HepG2 (cell line): ENCODE results near the gene CCL23. TPM values are rescaled to one million over a fixed set of nuclear protein-coding genes. Genes with fewer than 3 reads are reported as not detected.

ENCODE experiments used
- AFF4 ChIP-seq: sonication (generic); formaldehyde crosslinking; IDR thresholded peaks from 2 replicates; pipeline ENCODE4 v1.4.0; 2020; ENCODE audit warnings: missing genetic modification reagents
- ASH2L ChIP-seq: fragments of 300-600, 200-600 bp; sonication (generic); IDR thresholded peaks from 2 replicates; pipeline ENCODE4 v1.7.0; 2017; ENCODE audit warnings: low read depth, mild to moderate bottlenecking, moderate library complexity, mixed read lengths, low read length; ENCODE audit not compliant: insufficient read length
- FOXC1 ChIP-seq: sonication (generic); formaldehyde crosslinking; IDR thresholded peaks from 2 replicates; pipeline ENCODE4 v1.8.0; 2022; ENCODE audit warnings: mild to moderate bottlenecking, missing genetic modification reagents, borderline replicate concordance
- FOXK1 ChIP-seq: sonication (generic); formaldehyde crosslinking; IDR thresholded peaks from 2 replicates; pipeline ENCODE4 v1.4.0; 2020; ENCODE audit warnings: low read depth, missing genetic modification reagents, borderline replicate concordance
- FUBP1 ChIP-seq: sonication (generic); formaldehyde crosslinking; IDR thresholded peaks from 2 replicates; pipeline ENCODE4 v1.5.1; 2020; ENCODE audit warnings: missing genetic modification reagents, mild to moderate bottlenecking, borderline replicate concordance
- HNF4G ChIP-seq, 2 experiments: sonication (generic) in 1 of 2; formaldehyde crosslinking in 1 of 2; IDR thresholded peaks; 2 replicates each; pipeline versions ENCODE4 v1.4.0 to v1.6.1; 2011 to 2020; ENCODE audit warnings: borderline replicate concordance in 2 of 2, low read depth in 2 of 2, mild to moderate bottlenecking in 2 of 2, low read length in 1 of 2, missing genetic modification reagents in 1 of 2, moderate library complexity in 1 of 2
- IRF9 ChIP-seq: sonication (generic); formaldehyde crosslinking; IDR thresholded peaks from 2 replicates; pipeline ENCODE4 v1.8.0; 2022; ENCODE audit warnings: missing genetic modification reagents, mild to moderate bottlenecking, borderline replicate concordance
- MIER3 ChIP-seq: IDR thresholded peaks from 2 replicates; pipeline ENCODE4 v1.6.1; 2016; ENCODE audit warnings: missing compliant biosample characterization, borderline replicate concordance
- MLX ChIP-seq: IDR thresholded peaks from 2 replicates; pipeline ENCODE4 v1.6.1; 2016
- NCOA2 ChIP-seq: sonication (generic); formaldehyde crosslinking; IDR thresholded peaks from 2 replicates; pipeline ENCODE4 v1.8.0; 2022; ENCODE audit warnings: inconsistent platforms
- NFE2 ChIP-seq: sonication (generic); formaldehyde crosslinking; IDR thresholded peaks from 2 replicates; pipeline ENCODE4 v1.4.0; 2020; ENCODE audit warnings: missing genetic modification reagents
- RBFOX2 ChIP-seq: fragments of 200-400 bp; formaldehyde crosslinking; IDR thresholded peaks from 2 replicates; pipeline ENCODE4 v1.6.1; 2017; ENCODE audit warnings: low read depth, mild to moderate bottlenecking, low read length
- SSRP1 ChIP-seq: IDR thresholded peaks from 2 replicates; pipeline ENCODE4 v1.6.1; 2016; ENCODE audit warnings: control low read depth
- ZMYM4 ChIP-seq: sonication (generic); formaldehyde crosslinking; IDR thresholded peaks from 2 replicates; pipeline ENCODE4 v1.8.1; 2023; ENCODE audit warnings: mild to moderate bottlenecking, missing genetic modification reagents
- ZNF280B ChIP-seq: sonication (generic); formaldehyde crosslinking; IDR thresholded peaks from 2 replicates; pipeline ENCODE4 v1.5.0; 2020; ENCODE audit warnings: missing genetic modification reagents, mild to moderate bottlenecking, borderline replicate concordance
- ZNF331 ChIP-seq: sonication (generic); formaldehyde crosslinking; IDR thresholded peaks from 2 replicates; pipeline ENCODE4 v1.4.0; 2020; ENCODE audit warnings: missing genetic modification reagents
- ZNF432 ChIP-seq: sonication (generic); formaldehyde crosslinking; IDR thresholded peaks from 2 replicates; pipeline ENCODE4 v1.5.0; 2020; ENCODE audit warnings: missing genetic modification reagents, mild to moderate bottlenecking, borderline replicate concordance
- ZNF580 ChIP-seq: IDR thresholded peaks from 2 replicates; pipeline ENCODE4 v1.6.1; 2016; ENCODE audit warnings: low read depth, borderline replicate concordance
- polyA plus RNA-seq, 8 experiments: library from polyadenylated mRNA; depleted of rRNA in 3 of 8; stranded (reverse) in 7 of 8; unstranded in 1 of 8; fragments of >200 nt; fragmentation: Illumina TruSeq in 4 of 8; extraction: Trizol in 4 of 8; gene quantifications; 2 replicates each; pipeline versions ENCODE4 v1.2.1 to v1.2.3, GENCODE V29; 2011 to 2016; ENCODE audit warnings: low read depth in 4 of 8, missing spikeins in 1 of 8, mixed read lengths in 1 of 8; ENCODE audit not compliant: insufficient read depth in 1 of 8
- total RNA-seq, 5 experiments: library from RNA; depleted of rRNA; stranded (reverse); fragments of >200 nt; fragmentation: Illumina TruSeq; extraction: Trizol; gene quantifications; 2 replicates each; pipeline ENCODE4 v1.2.3, GENCODE V29; 2016; ENCODE audit warnings: low read depth in 1 of 5

The CCL23 gene
- total and polyA plus RNA-seq, 2 of the 13 experiments (the other 11 are each of a cell fraction or from before 2014, with no cell fraction given), result not detected

GRCh38 chr17:36001862-36002603 is 15.7 kb downstream of the CCL23 start (continued):
- TF ChIP-seq ZNF580 (CRISPR knock-in tag) (no peak), ASH2L (peak; percentile 52), ZNF280B (no peak), FOXC1 (CRISPR knock-in tag) (no peak), IRF9 (0 out of 2 replicates have a peak, but pooled peaks have one; percentile 54), FUBP1 (no peak), HNF4G (IDR thresholded peaks at IDR 0.05; ENCODE audit: borderline replicate concordance, low read depth, low read length) (peak; percentile 80), HNF4G (CRISPR knock-in tag; IDR thresholded peaks at IDR 0.05; ENCODE audit: borderline replicate concordance, low read depth) (peak; percentile 74; the same call in 1 of the 2 replicates), RBFOX2 (peak; percentile 73), NFE2 (CRISPR knock-in tag) (no peak), NCOA2 (peak; percentile 30), SSRP1 (CRISPR knock-in tag) (no peak; the same call in 1 of the 2 replicates), ZNF432 (CRISPR knock-in tag) (no peak), MIER3 (CRISPR knock-in tag) (peak; percentile 70; the same call in 1 of the 2 replicates), ZNF331 (CRISPR knock-in tag) (peak; percentile 57; the same call in 1 of the 2 replicates), ZMYM4 (CRISPR knock-in tag) (peak; percentile 95), AFF4 (CRISPR knock-in tag) (0 out of 2 replicates have a peak, but pooled peaks have one; percentile 16), MLX (CRISPR knock-in tag) (peak; percentile 57; the same call in 1 of the 2 replicates), FOXK1 (CRISPR knock-in tag) (0 out of 2 replicates have a peak, but pooled peaks have one; percentile 12)
